K562 (cell line): ENCODE results near the gene GPR78. TPM values are rescaled to one million over a fixed set of nuclear protein-coding genes. Genes with fewer than 3 reads are reported as not detected.

ENCODE experiments used
- CXXC5 ChIP-seq: fragments of 250-450 bp; sonication (Bioruptor Pico); IDR thresholded peaks from 2 replicates; pipeline ENCODE4 v1.8.0; 2022; ENCODE audit warnings: inconsistent platforms, mild to moderate bottlenecking, moderate library complexity
- DNMT1 ChIP-seq: fragments of 450-650 bp; IDR thresholded peaks from 2 replicates; pipeline ENCODE4 v1.6.1; 2016; ENCODE audit warnings: antibody characterized with exemption, mild to moderate bottlenecking
- ID3 ChIP-seq, 2 experiments: fragments of 250-450 bp in 1 of 2; fragments of 450-650 bp in 1 of 2; sonication (Bioruptor Pico) in 1 of 2; IDR thresholded peaks; 2 replicates each; pipeline versions ENCODE4 v1.6.1 to v1.8.0; 2016 to 2021; ENCODE audit warnings: mild to moderate bottlenecking in 2 of 2, moderate library complexity in 2 of 2, missing compliant biosample characterization in 1 of 2, missing genetic modification characterization in 1 of 2
- KDM1A ChIP-seq, 2 experiments: fragments of 450-650 bp; IDR thresholded peaks; 2 replicates each; pipeline ENCODE4 v1.6.1; 2016; ENCODE audit warnings: mild to moderate bottlenecking in 2 of 2
- LARP7 ChIP-seq: fragments of 450-650 bp; IDR thresholded peaks from 2 replicates; pipeline ENCODE4 v1.6.1; 2016
- TCF15 ChIP-seq: fragments of 250-450 bp; sonication (Bioruptor Pico); IDR thresholded peaks from 2 replicates; pipeline ENCODE4 v1.8.0; 2022; ENCODE audit warnings: moderate library complexity, mild to moderate bottlenecking, inconsistent platforms
- ZBTB40 ChIP-seq, 2 experiments: fragments of 450-650 bp in 1 of 2; sonication (generic) in 1 of 2; formaldehyde crosslinking in 1 of 2; IDR thresholded peaks; 2 replicates each; pipeline versions ENCODE4 v1.7.1 to v1.9.0; 2016 to 2022; ENCODE audit warnings: inconsistent platforms in 1 of 2, mild to moderate bottlenecking in 1 of 2, missing genetic modification reagents in 1 of 2
- ZNF586 ChIP-seq: fragments of 450-650 bp; formaldehyde crosslinking; conservative IDR thresholded peaks from 2 replicates; pipeline ENCODE4 v1.4.0; 2020; ENCODE audit warnings: mild to moderate bottlenecking, moderate library complexity
- polyA plus RNA-seq, 8 experiments: library from polyadenylated mRNA; depleted of rRNA in 4 of 8; stranded (reverse) in 5 of 8; unstranded in 3 of 8; fragments of >200 nt; fragmentation: Nextera tagmentation in 2 of 8; fragmentation: Illumina TruSeq in 1 of 8; extraction: Ambion mirVana in 2 of 8; extraction: Trizol in 1 of 8; gene quantifications; 2 replicates each; pipeline versions ENCODE4 v1.2.1 to v1.2.3, GENCODE V29; 2011 to 2014; ENCODE audit warnings: inconsistent platforms in 1 of 8, missing spikeins in 1 of 8
- total RNA-seq, 7 experiments: library from RNA; depleted of rRNA in 6 of 7; stranded (reverse); fragments of >200 nt in 6 of 7; fragmentation: Illumina TruSeq in 2 of 7; extraction: Trizol in 2 of 7; gene quantifications; 2 replicates each; pipeline versions ENCODE4 v1.2.1 to v1.2.3, GENCODE V29; 2011 to 2021; ENCODE audit warnings: low replicate concordance in 1 of 7

The GPR78 gene
- total and polyA plus RNA-seq, 9 of the 15 experiments (the other 6 are each of a cell fraction or from before 2014, with no cell fraction given) = 0.04 to 0.13 (median 0.07) TPM; not detected in 4

- TF ChIP-seq ID3 (CRISPR knock-in tag; IDR thresholded peaks at IDR 0.05) = no peak
- no peak for TF ChIP-seq ID3 (tag; IDR thresholded peaks at IDR 0.05)
- no peak for TF ChIP-seq TCF15 (CRISPR knock-in tag)
- TF ChIP-seq ZBTB40 (IDR thresholded peaks at IDR 0.05) = no peak
- TF ChIP-seq ZBTB40 (CRISPR knock-in tag; IDR thresholded peaks at IDR 0.05) = no peak
- TF ChIP-seq KDM1A (IDR thresholded peaks at IDR 0.05) = no peak
- TF ChIP-seq LARP7 = no peak
- no peak for TF ChIP-seq CXXC5 (CRISPR knock-in tag)
- no peak for TF ChIP-seq DNMT1
- TF ChIP-seq ZNF586 (CRISPR knock-in tag) = no peak
Measured at GRCh38 chr4:8555716-8556115, 24.5 kb upstream of the GPR78 start (continued).
